ENCODE data around the gene BICD2.

BICD2 gene

GRCh38 chr9:92728831-92729734, 35.5 kb downstream of the BICD2 start:
- H3K27ac ChIP-seq: no peak overlapping the region
- TF ChIP-seq ZFX (IDR thresholded peaks at IDR 0.05) (no peak), CTCF (conservative IDR thresholded peaks at IDR 0.05) (no peak)

- no peak overlapping the region for H3K27ac ChIP-seq
Observed at GRCh38 chr9:92727716-92728700, 36.6 kb downstream of the BICD2 start.

GRCh38 chr9:92726971-92727715, 37.5 kb downstream of the BICD2 start:
- no peak for TF ChIP-seq CTCF (conservative IDR thresholded peaks at IDR 0.05)
- no peak for TF ChIP-seq ZFX (IDR thresholded peaks at IDR 0.05)
- no peak overlapping the region for H3K27ac ChIP-seq

More at GRCh38 chr9:92727716-92728700, 36.6 kb downstream of the BICD2 start:
- TF ChIP-seq CTCF (conservative IDR thresholded peaks at IDR 0.05) (no peak), ZFX (IDR thresholded peaks at IDR 0.05) (no peak)

- H3K27ac ChIP-seq: no peak overlapping the region
- TF ChIP-seq CTCF (conservative IDR thresholded peaks at IDR 0.05) (no peak), ZFX (IDR thresholded peaks at IDR 0.05) (no peak)
Observed at GRCh38 chr9:92726348-92726747, 38.3 kb downstream of the BICD2 start.

- no peak overlapping the region for H3K27ac ChIP-seq
- no peak for TF ChIP-seq CTCF (conservative IDR thresholded peaks at IDR 0.05)
- no peak for TF ChIP-seq ZFX (IDR thresholded peaks at IDR 0.05)
Observed at GRCh38 chr9:92725766-92726165, 38.9 kb downstream of the BICD2 start.

GRCh38 chr9:92725266-92725545, 39.4 kb downstream of the BICD2 start:
- H3K27ac ChIP-seq: no peak overlapping the region
- TF ChIP-seq ZFX (IDR thresholded peaks at IDR 0.05) (no peak), CTCF (conservative IDR thresholded peaks at IDR 0.05) (no peak)

Data from C4-2B (cell line).